NCI-H2196 treated with DMSO at 0.1 percent for 48 hours (cell line): Measurements from ENCODE around the gene MAPK8.

ENCODE experiments used
- DNase-seq: peaks from one replicate; lab custom pipeline; 2025; ENCODE audit not compliant: unreplicated experiment; lab: John Stamatoyannopoulos, UW

The MAPK8 gene

GRCh38 chr10:48291190-48291589, 15.3 kb upstream of the MAPK8 start:
- no peak for DNase-seq

- no peak for DNase-seq
Observed at GRCh38 chr10:48292616-48293015, 13.9 kb upstream of the MAPK8 start.

- no peak for DNase-seq
Observed at GRCh38 chr10:48294431-48294830, 12.0 kb upstream of the MAPK8 start.

- DNase-seq: no peak
Observed at GRCh38 chr10:48296576-48297098, 9.8 kb upstream of the MAPK8 start.

- no peak for DNase-seq
Observed at GRCh38 chr10:48299066-48299465, 7.4 kb upstream of the MAPK8 start.

GRCh38 chr10:48299692-48300091, 6.8 kb upstream of the MAPK8 start:
- no peak for DNase-seq

GRCh38 chr10:48300556-48300955, 5.9 kb upstream of the MAPK8 start:
- DNase-seq: no peak

GRCh38 chr10:48302515-48303476, 3.7 kb upstream of the MAPK8 start:
- no peak for DNase-seq

GRCh38 chr10:48305905-48306264, 592 bp upstream of the MAPK8 start:
- no peak for DNase-seq

GRCh38 chr10:48306870-48307710, 613 bp downstream of the MAPK8 start:
- DNase-seq: no peak

GRCh38 chr10:48307711-48308018, 1.2 kb downstream of the MAPK8 start:
- no peak for DNase-seq

- no peak for DNase-seq
Observed at GRCh38 chr10:48309711-48310226, 3.3 kb downstream of the MAPK8 start.

- no peak for DNase-seq
Observed at GRCh38 chr10:48314107-48314506, 7.6 kb downstream of the MAPK8 start.

- no peak for DNase-seq
Observed at GRCh38 chr10:48316236-48316635, 9.8 kb downstream of the MAPK8 start.

- DNase-seq: no peak
Observed at GRCh38 chr10:48317321-48317990, 11.0 kb downstream of the MAPK8 start.

GRCh38 chr10:48322017-48322416, 15.5 kb downstream of the MAPK8 start:
- no peak for DNase-seq

GRCh38 chr10:48324580-48324979, 18.1 kb downstream of the MAPK8 start:
- no peak for DNase-seq

GRCh38 chr10:48330269-48330668, 23.8 kb downstream of the MAPK8 start:
- DNase-seq: no peak

GRCh38 chr10:48331436-48331835, 25.0 kb downstream of the MAPK8 start:
- no peak for DNase-seq

- no peak for DNase-seq
Observed at GRCh38 chr10:48332166-48332870, 25.8 kb downstream of the MAPK8 start.

- DNase-seq: no peak
Observed at GRCh38 chr10:48332871-48333216, 26.4 kb downstream of the MAPK8 start.
